ENCODE measurements around the gene PSORS1C2.

- TF ChIP-seq CTCF (IDR thresholded peaks at IDR 0.05) (no peak), POLR2AphosphoS5 (IDR thresholded peaks at IDR 0.05) (no peak)
These were observed 34.5 kb upstream of the PSORS1C2 start for GRCh38 chr6:31173406-31173805.

Measured in esophagus muscularis mucosa (tissue), 3 donors.